NB4 (cell line): ENCODE measurements around the gene TP73.

Source experiments
- MAX ChIP-seq: IDR thresholded peaks from 2 replicates; pipeline ENCODE4 v1.6.1; 2011; ENCODE audit warnings: low read depth, low read length
- MYC ChIP-seq: IDR thresholded peaks from 2 replicates; pipeline ENCODE4 v1.6.1; 2011; ENCODE audit warnings: low read depth, low read length
- POLR2A ChIP-seq: IDR thresholded peaks from 2 replicates; pipeline ENCODE4 v1.6.1; 2011; ENCODE audit warnings: mild to moderate bottlenecking; ENCODE audit not compliant: insufficient read length; ENCODE audit errors: extremely low read depth
- TF ChIP-seq, protein P1 (sequence below): IDR thresholded peaks from one replicate; pipeline ENCODE4 v1.5.1; 2012; ENCODE audit warnings: low read depth, low read length

- no peak for TF ChIP-seq POLR2A
- TF ChIP-seq, protein P1, sequence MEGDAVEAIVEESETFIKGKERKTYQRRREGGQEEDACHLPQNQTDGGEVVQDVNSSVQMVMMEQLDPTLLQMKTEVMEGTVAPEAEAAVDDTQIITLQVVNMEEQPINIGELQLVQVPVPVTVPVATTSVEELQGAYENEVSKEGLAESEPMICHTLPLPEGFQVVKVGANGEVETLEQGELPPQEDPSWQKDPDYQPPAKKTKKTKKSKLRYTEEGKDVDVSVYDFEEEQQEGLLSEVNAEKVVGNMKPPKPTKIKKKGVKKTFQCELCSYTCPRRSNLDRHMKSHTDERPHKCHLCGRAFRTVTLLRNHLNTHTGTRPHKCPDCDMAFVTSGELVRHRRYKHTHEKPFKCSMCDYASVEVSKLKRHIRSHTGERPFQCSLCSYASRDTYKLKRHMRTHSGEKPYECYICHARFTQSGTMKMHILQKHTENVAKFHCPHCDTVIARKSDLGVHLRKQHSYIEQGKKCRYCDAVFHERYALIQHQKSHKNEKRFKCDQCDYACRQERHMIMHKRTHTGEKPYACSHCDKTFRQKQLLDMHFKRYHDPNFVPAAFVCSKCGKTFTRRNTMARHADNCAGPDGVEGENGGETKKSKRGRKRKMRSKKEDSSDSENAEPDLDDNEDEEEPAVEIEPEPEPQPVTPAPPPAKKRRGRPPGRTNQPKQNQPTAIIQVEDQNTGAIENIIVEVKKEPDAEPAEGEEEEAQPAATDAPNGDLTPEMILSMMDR, result no peak
- TF ChIP-seq MYC, result no peak
- TF ChIP-seq MAX, result no peak
Observed at GRCh38 chr1:3763351-3764125, 111.2 kb downstream of the TP73 start.
